ENCODE data around the gene R3HDM2.

Gene R3HDM2

DNA sequence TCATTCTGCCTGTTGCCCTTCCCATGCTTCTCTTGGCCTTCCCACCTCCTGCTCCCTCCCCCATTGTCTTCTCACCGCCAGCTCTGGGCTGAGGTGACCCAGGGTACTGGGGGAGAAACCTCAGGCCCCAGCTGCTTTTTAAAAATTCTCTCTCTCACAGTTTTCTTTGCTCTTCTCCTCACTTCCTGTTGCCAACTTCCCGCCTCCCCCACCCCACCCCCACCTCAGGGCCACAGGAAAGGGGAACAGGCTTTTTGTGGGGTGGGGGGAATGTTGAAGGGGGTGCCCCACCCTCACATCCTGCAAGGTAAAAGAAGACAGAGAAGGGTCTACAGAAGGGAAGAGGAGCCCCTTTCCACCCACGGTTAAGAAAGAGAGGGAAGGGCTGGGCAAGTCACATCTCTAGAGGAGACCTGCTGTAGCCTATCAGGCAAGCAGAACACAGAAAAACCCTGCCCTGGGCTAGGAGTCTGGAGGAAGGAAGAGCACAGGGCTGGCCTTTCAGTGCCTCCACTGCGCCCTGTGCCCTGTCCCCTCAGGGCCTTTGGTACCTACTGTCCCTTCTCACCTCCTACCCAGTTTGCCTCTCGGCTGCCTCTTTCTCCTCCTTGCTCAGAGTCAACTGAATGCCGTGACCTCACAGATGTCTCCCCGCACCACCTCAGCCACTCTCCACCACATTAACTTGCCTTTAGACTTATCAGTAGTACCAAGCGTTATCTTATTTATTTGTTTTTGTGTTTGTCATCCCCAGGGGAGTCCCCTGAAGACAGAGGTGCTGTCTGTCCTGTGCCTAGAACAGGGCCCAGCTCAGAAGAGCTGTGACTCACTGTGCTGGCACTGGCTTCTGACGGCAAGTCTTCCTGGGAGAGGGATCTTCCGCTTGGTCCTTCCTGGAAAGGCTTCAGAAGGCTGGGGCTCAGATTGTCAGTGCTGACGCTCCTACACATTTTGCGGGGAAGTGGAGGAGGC is 47.2 kb upstream of the R3HDM2 start:
- H3K9me3 ChIP-seq (ENCODE audit: insufficient read depth, low read depth, low read length) = no peaks in the 10 kb centered on the region
- no peaks in the 10 kb centered on the region for H3K27me3 ChIP-seq (ENCODE audit: insufficient read depth, low read length, poor library complexity, severe bottlenecking)
- H3K36me3 ChIP-seq (ENCODE audit: insufficient read depth, low read length) = peaks cover 7% of the 10 kb centered on the region; the same call in 1 of the 2 replicates
- H3K9me2 ChIP-seq (replicated peaks; ENCODE audit: low read depth, low read length) = no peaks in the 10 kb centered on the region
- H3K4me2 ChIP-seq (ENCODE audit: low read depth, low read length, poor library complexity, severe bottlenecking) = peak overlapping the region; percentile 90
- peaks cover 64% of the 10 kb centered on the region for H3K4me1 ChIP-seq (ENCODE audit: insufficient read depth, low read length, poor library complexity, severe bottlenecking)
- H3K9ac ChIP-seq (ENCODE audit: low read depth, low read length, poor library complexity, severe bottlenecking) = peak overlapping the region; percentile 86
- peaks cover 3% of the 10 kb centered on the region for H4K20me1 ChIP-seq (ENCODE audit: insufficient read depth, low read length, poor library complexity, severe bottlenecking)
- peaks cover 54% of the 10 kb centered on the region for H3K79me2 ChIP-seq (ENCODE audit: insufficient read depth, low read length)
- no peak overlapping the region; the same call in 1 of the 2 replicates for H2AFZ ChIP-seq (ENCODE audit: low read length)
- H3F3A ChIP-seq (ENCODE audit: low read depth) = peaks cover 8% of the 10 kb centered on the region; the same call in 1 of the 2 replicates
- H3K4me3 ChIP-seq (ENCODE audit: low read length, poor library complexity, severe bottlenecking) = peak overlapping the region; percentile 79
- TF ChIP-seq EZH2phosphoT487 (IDR thresholded peaks at IDR 0.05; ENCODE audit: borderline replicate concordance) (no peak), CTCF (conservative IDR thresholded peaks at IDR 0.05; ENCODE audit: low read length) (no peak)

DNA sequence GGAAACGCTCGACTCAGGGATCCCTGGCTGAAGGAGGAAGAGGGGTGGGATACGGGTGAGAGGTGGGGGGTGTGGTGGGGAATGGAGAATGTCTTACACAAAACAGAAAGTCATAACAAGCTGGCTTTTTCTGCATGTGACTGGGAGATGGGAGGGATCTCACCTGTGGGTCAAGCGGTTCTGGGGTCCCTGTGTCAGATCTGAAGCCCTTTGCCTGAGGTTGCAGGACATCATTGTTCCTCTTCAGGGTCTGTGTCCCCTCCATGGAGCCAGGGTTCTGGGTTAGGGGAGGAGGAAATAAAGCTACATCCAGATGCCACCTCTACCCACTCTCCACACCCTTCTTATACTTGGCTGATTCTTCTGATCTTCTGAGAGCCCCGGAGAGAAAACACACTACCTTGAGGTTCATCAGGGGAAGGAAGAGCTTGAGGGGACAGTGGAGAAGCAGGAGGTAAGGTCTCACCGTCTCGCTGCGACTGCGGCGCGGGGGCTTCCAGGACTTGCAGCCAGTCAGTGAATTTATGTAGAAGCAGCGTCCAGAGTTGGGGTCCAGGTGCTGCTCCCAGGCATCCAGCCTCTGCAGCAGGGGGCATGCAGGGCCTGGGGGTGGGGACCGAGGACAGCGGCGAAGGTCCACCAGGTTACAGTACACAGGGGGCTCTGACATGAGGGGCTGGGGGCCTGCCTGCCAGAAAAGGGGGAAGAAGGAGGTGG is 46.3 kb upstream of the R3HDM2 start:
- Histone ChIP-seq H3F3A (ENCODE audit: low read depth) (peaks cover 8% of the 10 kb centered on the region; the same call in 1 of the 2 replicates), H3K9me3 (ENCODE audit: insufficient read depth, low read depth, low read length) (no peaks in the 10 kb centered on the region), H3K4me3 (ENCODE audit: low read length, poor library complexity, severe bottlenecking) (peak overlapping the region; percentile 79), H3K27me3 (ENCODE audit: insufficient read depth, low read length, poor library complexity, severe bottlenecking) (no peaks in the 10 kb centered on the region), H4K20me1 (ENCODE audit: insufficient read depth, low read length, poor library complexity, severe bottlenecking) (peaks cover 3% of the 10 kb centered on the region), H2AFZ (ENCODE audit: low read length) (no peak overlapping the region; the same call in 1 of the 2 replicates), H3K79me2 (ENCODE audit: insufficient read depth, low read length) (peaks cover 54% of the 10 kb centered on the region), H3K36me3 (ENCODE audit: insufficient read depth, low read length) (peaks cover 7% of the 10 kb centered on the region; the same call in 1 of the 2 replicates), H3K4me1 (ENCODE audit: insufficient read depth, low read length, poor library complexity, severe bottlenecking) (peaks cover 64% of the 10 kb centered on the region), H3K4me2 (ENCODE audit: low read depth, low read length, poor library complexity, severe bottlenecking) (peak overlapping the region; percentile 90), H3K9me2 (replicated peaks; ENCODE audit: low read depth, low read length) (no peaks in the 10 kb centered on the region), H3K9ac (ENCODE audit: low read depth, low read length, poor library complexity, severe bottlenecking) (peak overlapping the region; percentile 86)
- TF ChIP-seq CTCF (conservative IDR thresholded peaks at IDR 0.05; ENCODE audit: low read length) (no peak), EZH2phosphoT487 (IDR thresholded peaks at IDR 0.05; ENCODE audit: borderline replicate concordance) (no peak)

- H3K9me2 ChIP-seq (replicated peaks; ENCODE audit: low read depth, low read length) = no peaks in the 10 kb centered on the region
- H3K79me2 ChIP-seq (ENCODE audit: insufficient read depth, low read length) = peaks cover 54% of the 10 kb centered on the region
- H3K9ac ChIP-seq (ENCODE audit: low read depth, low read length, poor library complexity, severe bottlenecking) = peak overlapping the region; percentile 86
- peak overlapping the region; percentile 90 for H3K4me2 ChIP-seq (ENCODE audit: low read depth, low read length, poor library complexity, severe bottlenecking)
- H4K20me1 ChIP-seq (ENCODE audit: insufficient read depth, low read length, poor library complexity, severe bottlenecking) = peaks cover 3% of the 10 kb centered on the region
- no peak overlapping the region for H2AFZ ChIP-seq (ENCODE audit: low read length)
- H3K36me3 ChIP-seq (ENCODE audit: insufficient read depth, low read length) = peaks cover 7% of the 10 kb centered on the region; the same call in 1 of the 2 replicates
- peaks cover 60% of the 10 kb centered on the region for H3K4me1 ChIP-seq (ENCODE audit: insufficient read depth, low read length, poor library complexity, severe bottlenecking)
- TF ChIP-seq CTCF (conservative IDR thresholded peaks at IDR 0.05; ENCODE audit: low read length) (peak; percentile 40; the same call in 1 of the 2 replicates), EZH2phosphoT487 (IDR thresholded peaks at IDR 0.05; ENCODE audit: borderline replicate concordance) (no peak)
- H3K27me3 ChIP-seq (ENCODE audit: insufficient read depth, low read length, poor library complexity, severe bottlenecking) = no peaks in the 10 kb centered on the region
- H3K9me3 ChIP-seq (ENCODE audit: insufficient read depth, low read depth, low read length) = no peaks in the 10 kb centered on the region
- H3K4me3 ChIP-seq (ENCODE audit: low read length, poor library complexity, severe bottlenecking) = peak overlapping the region; percentile 79
- peaks cover 8% of the 10 kb centered on the region; the same call in 1 of the 2 replicates for H3F3A ChIP-seq (ENCODE audit: low read depth)
Observed at GRCh38 chr12:57476162-57476992, 45.5 kb upstream of the R3HDM2 start.
